SH-SY5Y (cell line): ENCODE measurements around the gene FOXO1.

ENCODE experiments used
- GATA2 ChIP-seq: IDR thresholded peaks from 2 replicates; pipeline ENCODE4 v1.6.1; 2011; ENCODE audit warnings: mild to moderate bottlenecking, low read depth, low read length
- GATA3 ChIP-seq: IDR thresholded peaks from 2 replicates; pipeline ENCODE4 v1.6.1; 2011; ENCODE audit warnings: low read depth, mild to moderate bottlenecking, low read length, moderate library complexity

- TF ChIP-seq GATA2 (no peak), GATA3 (no peak)
These were observed 148.0 kb downstream of the FOXO1 start for GRCh38 chr13:40518481-40518882.
